ENCODE results near the gene RAB9A.
"Not testable (repeated sequence)": the region's sequence is repeated elsewhere in the genome, so short reads cannot be mapped to it uniquely, and the experiment has no call there.

The RAB9A gene

GRCh38 chrX:13669246-13669737, 19.6 kb upstream of the RAB9A start:
- no peak for DNase-seq (ENCODE audit: extremely low read depth in 1 of 2, low read depth in 1 of 2)

GRCh38 chrX:13669755-13670154, 19.2 kb upstream of the RAB9A start:
- DNase-seq (ENCODE audit: extremely low read depth in 1 of 2, low read depth in 1 of 2): not testable (repeated sequence)

- DNase-seq (ENCODE audit: extremely low read depth in 1 of 2, low read depth in 1 of 2): no peak
Measured at GRCh38 chrX:13670197-13670596, 18.7 kb upstream of the RAB9A start.

GRCh38 chrX:13673016-13673415, 15.9 kb upstream of the RAB9A start:
- DNase-seq (ENCODE audit: extremely low read depth in 1 of 2, low read depth in 1 of 2): no peak

- no peak for DNase-seq (ENCODE audit: extremely low read depth in 1 of 2, low read depth in 1 of 2)
Measured at GRCh38 chrX:13676885-13677284, 12.0 kb upstream of the RAB9A start.

GRCh38 chrX:13679700-13680099, 9.2 kb upstream of the RAB9A start:
- not testable (repeated sequence) for DNase-seq (ENCODE audit: extremely low read depth in 1 of 2, low read depth in 1 of 2)

- no peak for DNase-seq (ENCODE audit: extremely low read depth in 1 of 2, low read depth in 1 of 2)
Measured at GRCh38 chrX:13681595-13681994, 7.3 kb upstream of the RAB9A start.

GRCh38 chrX:13684361-13684760, 4.6 kb upstream of the RAB9A start:
- no peak for DNase-seq (ENCODE audit: extremely low read depth in 1 of 2, low read depth in 1 of 2)

GRCh38 chrX:13685126-13685763, 3.7 kb upstream of the RAB9A start:
- DNase-seq (ENCODE audit: extremely low read depth in 1 of 2, low read depth in 1 of 2): no peak

- DNase-seq (ENCODE audit: extremely low read depth in 1 of 2, low read depth in 1 of 2): no peak
Measured at GRCh38 chrX:13687203-13687602, 1.7 kb upstream of the RAB9A start.

GRCh38 chrX:13688384-13688957, 457 bp upstream of the RAB9A start:
- DNase-seq (ENCODE audit: extremely low read depth in 1 of 2, low read depth in 1 of 2): no peak

GRCh38 chrX:13689741-13690211, 848 bp downstream of the RAB9A start:
- no peak for DNase-seq (ENCODE audit: extremely low read depth in 1 of 2, low read depth in 1 of 2)

- no peak for DNase-seq (ENCODE audit: extremely low read depth in 1 of 2, low read depth in 1 of 2)
Measured at GRCh38 chrX:13690836-13691235, 1.9 kb downstream of the RAB9A start.

- DNase-seq (ENCODE audit: extremely low read depth in 1 of 2, low read depth in 1 of 2): no peak
Measured at GRCh38 chrX:13691841-13692371, 3.0 kb downstream of the RAB9A start.

GRCh38 chrX:13692771-13693231, 3.9 kb downstream of the RAB9A start:
- DNase-seq (ENCODE audit: extremely low read depth in 1 of 2, low read depth in 1 of 2): no peak

GRCh38 chrX:13693341-13693961, 4.5 kb downstream of the RAB9A start:
- DNase-seq (ENCODE audit: extremely low read depth in 1 of 2, low read depth in 1 of 2): no peak

GRCh38 chrX:13694359-13694758, 5.4 kb downstream of the RAB9A start:
- DNase-seq (ENCODE audit: extremely low read depth in 1 of 2, low read depth in 1 of 2): no peak

GRCh38 chrX:13694983-13695382, 6.1 kb downstream of the RAB9A start:
- DNase-seq (ENCODE audit: extremely low read depth in 1 of 2, low read depth in 1 of 2): no peak

GRCh38 chrX:13695601-13696115, 6.7 kb downstream of the RAB9A start:
- no peak for DNase-seq (ENCODE audit: extremely low read depth in 1 of 2, low read depth in 1 of 2)

GRCh38 chrX:13697455-13697854, 8.5 kb downstream of the RAB9A start:
- no peak for DNase-seq (ENCODE audit: extremely low read depth in 1 of 2, low read depth in 1 of 2)

GRCh38 chrX:13697976-13698375, 9.0 kb downstream of the RAB9A start:
- DNase-seq (ENCODE audit: extremely low read depth in 1 of 2, low read depth in 1 of 2): no peak

GRCh38 chrX:13698432-13698831, 9.5 kb downstream of the RAB9A start:
- no peak for DNase-seq (ENCODE audit: extremely low read depth in 1 of 2, low read depth in 1 of 2)

Measured in activated CD8-positive, alpha-beta memory T cell treated with anti-CD3 and anti-CD28 coated beads for 1 hour (primary cell).